Retina (tissue), 1 donor: Measurements from ENCODE around the gene GOLGA3.
"Not testable (repeated sequence)": the region's sequence is repeated elsewhere in the genome, so short reads cannot be mapped to it uniquely, and the experiment has no call there.

Experiments used
- DNase-seq: peaks from one replicate; pipeline ENCODE4 v3.0.0-alpha.2; 2016

Gene GOLGA3

GRCh38 chr12:132775502-132776229 is 53.0 kb downstream of the GOLGA3 start:
- no peak for DNase-seq

- DNase-seq = no peak
These were observed 53.9 kb downstream of the GOLGA3 start for GRCh38 chr12:132774646-132775275.

GRCh38 chr12:132774159-132774558 is 54.5 kb downstream of the GOLGA3 start:
- DNase-seq = no peak

GRCh38 chr12:132773077-132773955 is 55.4 kb downstream of the GOLGA3 start:
- no peak for DNase-seq

GRCh38 chr12:132772606-132773005 is 56.1 kb downstream of the GOLGA3 start:
- DNase-seq = no peak

- DNase-seq = no peak
These were observed 57.4 kb downstream of the GOLGA3 start for GRCh38 chr12:132771126-132771838.

GRCh38 chr12:132766380-132767085 is 62.1 kb downstream of the GOLGA3 start:
- no peak for DNase-seq

- no peak for DNase-seq
These were observed 63.3 kb downstream of the GOLGA3 start for GRCh38 chr12:132765361-132765760.

- DNase-seq = no peak
These were observed 64.4 kb downstream of the GOLGA3 start for GRCh38 chr12:132764231-132764630.

GRCh38 chr12:132761921-132762583 is 66.6 kb downstream of the GOLGA3 start:
- peak; percentile 89 for DNase-seq

GRCh38 chr12:132761032-132761920 is 67.4 kb downstream of the GOLGA3 start, which contains the start of gene ANKLE2:
ANKLE2 (minus strand) TSS chr12:132761832; CDS start chr12:132761798, 34 bp downstream.
- peak; percentile 48 for DNase-seq

- no peak for DNase-seq
These were observed 69.3 kb downstream of the GOLGA3 start for GRCh38 chr12:132759359-132759758.

- not testable (repeated sequence) for DNase-seq
These were observed 69.8 kb downstream of the GOLGA3 start for GRCh38 chr12:132758825-132759224.

- DNase-seq = no peak
These were observed 74.3 kb downstream of the GOLGA3 start for GRCh38 chr12:132754160-132754932.

- not testable (repeated sequence) for DNase-seq
These were observed 75.0 kb downstream of the GOLGA3 start for GRCh38 chr12:132753670-132754069.

- DNase-seq = no peak
These were observed 80.3 kb downstream of the GOLGA3 start for GRCh38 chr12:132748319-132748718.

- DNase-seq = no peak
These were observed 80.8 kb downstream of the GOLGA3 start for GRCh38 chr12:132747896-132748295.

GRCh38 chr12:132747395-132747794 is 81.3 kb downstream of the GOLGA3 start:
- DNase-seq = no peak

GRCh38 chr12:132746613-132747012 is 82.1 kb downstream of the GOLGA3 start:
- DNase-seq = no peak

- no peak for DNase-seq
These were observed 84.8 kb downstream of the GOLGA3 start for GRCh38 chr12:132743831-132744230.
